GM19468 (cell line): ENCODE data around the gene ZCCHC8.
"Not testable (repeated sequence)": the region's sequence is repeated elsewhere in the genome, so short reads cannot be mapped to it uniquely, and the experiment has no call there.

Source experiments
- ATAC-seq: cut with Tn5 transposase; IDR thresholded peaks from one replicate; pipeline ENCODE4 v1.9.1; 2021; ENCODE audit warnings: mild to moderate bottlenecking, moderate library complexity, moderate number of reproducible peaks; ENCODE audit not compliant: unreplicated experiment; ENCODE audit errors: extremely low read depth

Gene ZCCHC8

DNA sequence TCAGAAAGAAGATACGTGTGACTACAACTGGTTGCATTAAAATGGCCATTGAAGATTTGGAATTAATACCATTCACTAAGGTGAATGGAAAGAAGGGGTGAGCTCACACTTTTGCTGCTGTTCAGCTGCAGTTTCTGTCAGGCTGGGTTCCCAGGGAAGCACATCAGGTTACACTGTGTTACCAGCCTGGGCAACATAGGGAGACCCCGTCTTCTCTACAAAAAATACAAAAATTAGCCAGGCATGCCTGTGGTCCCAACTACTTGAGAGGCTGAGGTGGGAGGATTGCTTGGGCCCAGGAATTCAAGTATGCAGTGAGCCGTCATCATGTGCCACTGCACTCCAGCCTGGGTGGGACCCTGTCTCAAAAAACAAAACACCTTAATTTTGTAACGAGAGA lies 12.9 kb upstream of the ZCCHC8 start:
- ATAC-seq: no peak

DNA sequence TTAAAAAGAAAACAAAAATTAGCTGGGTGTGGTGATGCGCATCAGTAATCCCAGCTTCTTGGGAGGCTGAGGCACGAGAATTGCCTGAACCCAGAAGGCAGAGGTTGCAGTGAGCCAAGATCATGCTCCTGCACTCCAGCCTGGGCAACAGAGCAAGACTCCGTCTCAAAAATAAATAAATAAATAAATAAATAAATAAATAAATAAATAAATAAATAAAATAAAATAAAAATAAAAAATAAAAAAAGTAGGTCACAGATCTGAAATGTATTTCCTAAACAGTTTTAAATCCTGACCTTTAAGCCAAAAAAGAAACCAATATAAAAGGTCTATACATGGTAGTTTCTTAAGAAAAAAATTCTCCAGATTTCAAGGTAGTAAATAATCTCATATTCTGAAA lies 12.3 kb upstream of the ZCCHC8 start:
- ATAC-seq: not testable (repeated sequence)

DNA sequence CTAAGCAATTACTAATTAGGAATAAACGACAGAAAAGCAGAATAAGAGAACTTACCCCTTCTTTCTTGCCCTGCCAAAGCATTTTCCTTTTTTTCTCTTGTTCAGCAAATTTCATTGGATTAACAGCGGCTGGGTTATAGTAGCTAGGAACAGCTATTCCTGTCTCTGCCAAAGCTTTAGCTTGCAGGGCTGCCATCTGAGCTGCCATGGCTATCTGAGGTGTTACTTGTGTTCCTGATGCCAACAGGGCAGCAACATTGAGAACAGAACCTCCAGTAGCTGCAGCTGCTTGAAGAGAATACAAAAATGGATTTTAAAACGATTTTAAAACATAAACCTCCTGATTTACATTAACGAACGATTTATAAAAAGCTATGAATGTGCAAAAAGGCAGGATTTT lies 7.4 kb upstream of the ZCCHC8 start:
- no peak for ATAC-seq

DNA sequence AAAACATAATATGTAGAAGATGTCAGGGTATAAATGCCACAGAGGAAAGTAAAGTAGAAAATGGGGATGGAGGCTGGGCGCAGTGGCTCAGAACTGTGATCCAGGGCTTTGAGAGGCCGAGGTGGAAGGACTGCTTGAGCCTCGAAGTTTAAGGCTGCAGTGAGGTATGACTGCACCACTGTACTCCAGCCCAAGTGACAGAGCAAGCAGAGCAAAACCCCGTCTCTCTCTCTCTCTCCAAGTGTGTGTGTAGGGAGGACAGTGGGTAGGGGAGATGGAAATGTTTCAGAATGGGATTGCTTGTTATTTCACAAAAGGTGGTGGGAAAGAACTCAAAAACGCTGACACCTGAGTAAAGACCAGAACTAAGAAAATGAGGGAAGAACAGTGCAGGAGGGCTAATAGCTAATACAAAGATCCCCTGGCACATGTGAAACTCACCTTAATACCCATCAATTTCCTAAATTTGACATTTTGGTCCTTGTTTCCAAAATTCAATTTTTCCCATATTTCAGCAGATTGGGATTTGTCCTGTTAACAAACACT lies 5.7 kb upstream of the ZCCHC8 start:
- ATAC-seq: no peak

DNA sequence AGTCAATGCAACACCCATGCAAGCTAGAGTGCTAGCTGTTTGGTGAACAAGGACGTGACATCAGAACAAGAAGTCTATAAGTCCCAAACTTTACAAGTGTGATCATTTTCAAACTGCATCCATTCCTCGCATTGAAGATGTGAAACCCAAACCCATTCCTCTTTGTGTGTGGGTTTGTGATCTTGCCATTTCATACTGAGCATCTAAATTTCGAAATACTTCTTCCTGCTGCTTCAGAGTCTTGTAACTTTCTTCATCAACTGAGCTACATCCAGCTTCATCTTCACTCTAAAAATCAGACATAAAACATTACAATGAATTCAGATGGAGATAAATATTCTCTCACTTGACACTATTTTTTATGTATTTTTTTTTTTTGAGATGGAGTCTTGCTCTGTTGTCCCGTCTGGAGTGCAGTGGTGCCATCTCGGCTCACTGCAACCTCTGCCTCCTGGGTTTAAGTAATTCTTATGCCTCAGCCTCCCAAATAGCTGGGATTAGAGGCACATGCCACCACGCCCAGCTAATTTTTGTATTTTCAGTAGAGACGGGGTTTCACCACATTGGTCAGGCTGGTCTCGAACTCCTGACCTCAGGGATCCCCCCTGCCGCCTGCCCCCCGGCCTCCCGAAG lies 4.8 kb upstream of the ZCCHC8 start:
- ATAC-seq: no peak

DNA sequence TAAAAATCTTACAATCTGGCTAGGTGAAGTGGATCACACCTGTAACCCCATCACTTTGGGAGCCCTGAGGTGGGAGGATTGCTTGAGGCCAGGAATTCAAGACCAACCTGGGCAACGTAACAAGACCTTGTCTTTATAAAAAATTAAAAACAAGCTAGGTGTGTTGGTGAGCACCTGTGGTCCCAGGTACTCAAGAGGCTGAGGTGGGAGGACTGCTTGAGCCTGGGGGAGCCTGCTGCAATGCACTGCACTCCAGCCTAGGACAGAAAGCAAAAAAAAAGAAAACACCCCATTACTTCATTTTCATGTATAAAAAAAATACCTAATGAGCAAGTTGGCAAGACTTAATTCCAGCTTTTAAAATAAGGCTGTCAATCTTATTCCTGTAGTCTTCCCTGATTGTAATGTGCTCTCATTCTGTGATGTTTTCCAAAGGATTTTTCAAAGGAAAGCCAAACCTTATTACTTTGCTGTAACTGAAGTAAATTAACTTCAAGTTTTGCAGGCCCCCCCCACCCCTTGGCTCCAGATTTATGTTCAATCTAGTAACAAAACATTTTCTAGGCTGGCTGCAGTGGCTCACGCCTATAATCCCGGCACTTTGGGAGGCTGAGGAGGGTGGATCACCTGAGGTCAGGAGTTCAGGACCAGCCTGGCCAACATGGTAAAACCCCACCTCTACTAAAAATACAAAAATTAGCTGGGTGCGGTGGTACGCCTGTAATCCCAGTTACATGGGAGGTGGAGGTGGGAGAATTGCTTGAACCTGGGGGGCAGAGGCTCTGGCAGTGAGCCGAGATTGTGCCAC lies 3.3 kb upstream of the ZCCHC8 start:
- ATAC-seq: no peak

DNA sequence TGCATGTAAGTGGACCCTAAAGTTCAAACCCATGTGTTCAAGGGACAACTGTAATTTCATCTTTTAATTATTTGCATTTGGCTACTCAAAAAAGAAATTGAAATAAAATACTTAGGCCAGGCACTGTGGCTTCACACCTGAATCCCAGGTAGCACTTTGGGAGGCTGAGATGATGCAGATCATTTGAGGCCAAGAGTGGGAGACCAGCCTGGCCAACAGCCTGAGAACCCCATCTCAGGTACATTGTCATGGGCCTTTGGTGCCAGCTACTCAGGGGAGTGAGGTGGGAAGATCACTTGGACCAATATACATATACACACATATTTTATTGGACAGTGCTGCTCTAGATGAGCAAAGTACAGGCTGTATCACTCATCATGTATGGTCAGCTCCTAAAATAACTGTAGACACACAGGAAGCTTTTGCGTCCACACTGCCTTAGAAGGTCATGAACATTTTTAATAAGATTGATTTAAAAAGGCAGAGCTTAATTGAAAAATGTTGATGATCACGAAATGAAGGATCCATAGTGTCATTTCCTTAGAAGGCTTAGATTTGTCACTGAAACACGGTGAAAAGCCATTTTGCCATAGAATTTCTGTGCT lies 2.5 kb upstream of the ZCCHC8 start:
- ATAC-seq: no peak

DNA sequence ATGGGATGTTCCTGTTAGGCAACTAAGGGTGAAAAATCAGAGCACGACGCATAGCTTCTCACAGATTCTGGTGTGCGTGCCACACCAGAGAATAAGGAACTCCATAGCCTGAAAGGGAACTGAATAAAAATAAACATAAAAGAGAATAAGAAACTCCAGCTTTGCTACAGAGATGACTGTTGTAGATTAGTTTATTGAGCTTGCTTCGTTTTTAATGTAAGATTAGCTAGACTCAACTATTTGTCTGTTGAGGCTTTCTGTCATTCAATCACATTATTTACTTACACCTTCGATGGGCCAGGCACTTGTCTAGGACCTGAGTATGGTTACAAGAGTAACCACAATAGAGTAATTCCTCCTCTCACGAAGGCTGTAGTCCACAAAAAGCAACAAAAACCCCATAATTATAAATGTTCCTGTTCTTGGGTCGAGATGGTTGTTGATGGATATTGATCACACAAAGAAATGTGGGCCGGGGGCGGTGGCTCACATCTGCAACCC lies 807 bp upstream of the ZCCHC8 start:
- no peak for ATAC-seq

DNA sequence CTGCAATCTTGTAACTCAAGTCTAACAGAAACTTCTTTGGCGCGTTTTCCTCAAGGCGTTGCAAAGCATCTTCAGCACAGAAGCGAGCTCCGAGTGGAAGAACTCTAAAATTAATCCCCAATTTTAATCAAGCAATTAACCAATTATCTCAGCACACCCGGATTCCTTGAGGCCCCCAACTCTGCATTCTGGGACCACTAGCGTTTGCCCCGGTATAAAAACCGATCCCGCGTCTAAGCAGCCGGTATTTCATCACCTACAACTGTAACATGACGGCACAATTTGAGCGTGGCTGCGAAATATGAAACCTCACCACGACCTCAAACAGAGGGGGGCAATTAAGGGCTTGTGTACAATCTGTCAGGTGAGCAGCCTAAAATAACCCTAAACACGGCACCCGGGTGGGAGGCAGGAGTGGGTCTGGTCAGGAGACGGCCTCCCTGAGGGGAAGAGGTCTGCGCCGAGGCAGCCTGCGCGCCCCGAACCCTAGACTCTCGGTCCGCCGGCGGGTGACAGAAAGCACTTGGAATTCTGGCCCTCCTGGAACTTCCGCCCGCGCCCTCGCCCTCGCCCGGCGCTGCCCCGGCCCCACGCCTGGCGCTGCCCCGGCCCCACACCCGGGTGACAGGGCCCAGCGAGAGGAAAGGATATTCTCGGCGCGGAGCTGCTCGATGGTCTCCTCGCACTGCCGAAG lies 594 bp downstream of the ZCCHC8 start:
- ATAC-seq: no peak

DNA sequence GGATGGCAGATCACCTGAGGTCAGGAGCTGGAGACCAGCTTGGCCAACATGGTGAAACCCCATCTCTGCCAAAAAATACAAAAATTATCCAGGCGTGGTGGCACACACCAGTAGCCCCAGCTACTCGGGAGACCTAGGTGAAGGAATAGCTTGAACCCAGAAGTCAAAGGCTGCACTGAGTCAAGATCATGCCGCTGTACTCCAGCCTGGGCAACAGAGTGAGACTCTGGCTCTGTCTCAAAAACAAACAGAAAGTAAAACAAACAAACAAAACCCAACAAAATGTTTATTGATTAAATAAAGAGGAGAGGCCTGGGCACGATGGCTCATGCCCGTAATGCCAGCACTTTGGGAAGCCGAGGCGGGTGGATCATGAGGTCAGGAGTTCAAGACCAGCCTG lies 5.5 kb downstream of the ZCCHC8 start:
- ATAC-seq: no peak

DNA sequence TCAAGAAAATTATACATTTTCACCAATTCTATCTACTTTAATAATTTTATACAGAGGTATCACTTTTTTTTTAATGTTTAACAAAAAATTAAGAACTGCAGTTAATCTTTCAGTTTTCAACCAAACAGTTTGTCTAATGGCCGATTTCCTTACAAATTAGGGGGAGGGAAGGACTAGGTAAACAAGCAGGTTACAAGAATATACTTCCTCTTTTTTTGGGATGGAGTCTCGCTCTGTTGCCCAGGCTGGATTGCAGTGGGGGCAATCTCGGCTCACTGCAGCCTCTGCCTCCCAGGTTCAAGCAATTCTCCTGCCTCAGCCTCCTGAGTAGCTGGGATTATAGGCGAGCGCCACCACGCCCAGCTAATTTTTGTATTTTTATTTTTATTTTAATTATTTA lies 7.5 kb downstream of the ZCCHC8 start:
- not testable (repeated sequence) for ATAC-seq

DNA sequence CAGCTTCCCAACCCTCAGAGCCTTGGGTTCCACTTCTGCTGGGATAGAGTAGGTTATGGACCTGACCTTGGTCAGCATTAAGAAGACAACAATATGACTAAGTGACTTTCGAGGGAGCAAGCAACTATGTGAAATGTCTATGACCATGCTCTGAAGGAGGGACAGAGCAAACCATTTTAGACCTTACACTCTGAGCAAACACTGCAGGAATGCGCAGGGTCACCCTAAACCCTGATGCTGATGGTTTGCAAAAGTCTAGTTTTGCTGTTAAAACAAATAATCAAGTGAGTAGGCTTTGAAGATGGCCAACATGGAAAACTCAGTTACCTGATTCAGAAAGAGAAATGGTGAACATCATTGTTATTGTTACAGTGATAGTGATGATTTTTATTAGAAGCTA lies 8.7 kb downstream of the ZCCHC8 start:
- ATAC-seq: no peak

DNA sequence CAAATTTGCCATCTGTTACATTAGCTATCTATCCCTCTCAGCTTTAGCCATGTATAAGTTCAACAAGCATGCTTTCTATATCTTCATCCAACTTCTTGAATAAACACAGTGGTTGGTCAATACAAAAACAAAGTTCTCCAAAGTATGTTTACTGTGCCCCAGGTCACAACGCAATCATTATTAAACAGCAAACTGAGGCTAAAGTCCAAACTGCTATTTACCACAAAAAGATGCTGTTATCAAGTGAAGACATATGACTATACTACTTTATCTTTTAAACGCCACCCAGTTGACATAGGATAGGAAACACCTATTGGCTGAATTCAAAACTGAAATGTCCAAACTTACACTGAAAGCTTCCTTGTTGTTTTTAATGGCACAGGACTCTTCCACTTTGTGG lies 11.7 kb downstream of the ZCCHC8 start:
- ATAC-seq: no peak

DNA sequence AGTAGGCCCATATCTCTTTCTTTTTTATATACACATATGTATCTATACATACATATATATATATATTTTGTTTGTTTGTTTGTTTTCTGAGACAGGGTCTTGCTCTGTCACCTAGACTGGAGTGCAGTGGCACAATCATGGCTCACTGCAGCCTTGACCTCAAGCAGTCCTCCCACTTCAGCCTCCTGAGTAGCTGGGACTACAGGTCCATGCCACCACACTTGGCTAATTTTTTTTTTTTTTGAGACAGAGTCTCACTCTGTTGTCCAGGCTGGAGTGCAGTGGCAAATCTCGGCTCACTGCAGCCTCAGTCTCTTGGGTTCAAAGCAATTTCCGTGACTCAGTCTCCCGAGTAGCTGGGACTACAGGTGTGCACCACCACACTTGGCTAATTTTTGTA lies 12.9 kb downstream of the ZCCHC8 start:
- not testable (repeated sequence) for ATAC-seq

DNA sequence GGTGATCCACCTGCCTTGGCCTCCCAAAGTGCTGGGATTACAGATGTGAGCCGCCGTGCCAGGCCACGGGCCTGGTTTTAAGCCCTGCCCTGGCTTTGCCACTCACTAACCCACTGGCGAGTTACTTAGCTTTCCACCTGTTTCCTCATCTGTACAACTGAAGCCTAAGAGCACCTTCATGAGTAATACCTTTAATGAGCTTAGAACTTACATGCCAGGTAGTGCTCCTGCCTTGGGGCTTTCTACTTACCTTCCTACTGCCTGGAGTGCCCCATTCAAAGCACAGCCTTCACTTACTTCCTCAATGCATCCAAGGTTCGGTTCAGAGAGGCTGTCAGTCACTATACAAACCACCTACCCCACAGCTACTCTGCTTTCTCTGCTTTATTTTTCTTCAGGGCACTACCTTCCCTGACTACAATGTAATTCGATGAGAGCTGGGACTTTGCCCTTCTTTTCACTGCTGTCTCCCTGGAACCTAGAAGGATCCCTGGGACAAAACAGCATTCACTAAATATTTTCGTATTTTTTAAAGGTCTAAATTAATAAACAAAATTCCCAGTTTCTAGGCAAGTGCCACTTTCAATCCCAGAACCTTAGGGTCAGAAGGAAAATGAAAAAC lies 13.8 kb downstream of the ZCCHC8 start:
- no peak for ATAC-seq

DNA sequence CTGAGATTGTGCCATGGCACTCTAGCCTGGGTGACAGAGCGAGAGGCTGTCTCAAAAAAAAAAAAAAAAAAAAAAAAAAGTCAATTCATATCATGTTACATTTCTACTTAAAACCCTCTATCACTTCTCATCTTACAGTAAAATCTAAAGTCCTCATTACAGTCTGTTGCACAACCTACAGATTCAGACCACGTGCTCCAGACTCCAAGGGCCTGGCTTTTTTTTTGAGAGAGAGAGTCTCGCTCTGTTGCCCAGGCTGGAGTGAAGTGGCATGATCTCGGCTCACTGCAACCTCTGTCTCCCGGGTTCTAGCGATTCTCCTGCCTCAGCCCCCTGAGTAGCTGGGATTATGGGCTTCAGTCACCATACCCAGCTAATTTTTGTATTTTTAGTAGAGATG lies 14.4 kb downstream of the ZCCHC8 start:
- not testable (repeated sequence) for ATAC-seq

DNA sequence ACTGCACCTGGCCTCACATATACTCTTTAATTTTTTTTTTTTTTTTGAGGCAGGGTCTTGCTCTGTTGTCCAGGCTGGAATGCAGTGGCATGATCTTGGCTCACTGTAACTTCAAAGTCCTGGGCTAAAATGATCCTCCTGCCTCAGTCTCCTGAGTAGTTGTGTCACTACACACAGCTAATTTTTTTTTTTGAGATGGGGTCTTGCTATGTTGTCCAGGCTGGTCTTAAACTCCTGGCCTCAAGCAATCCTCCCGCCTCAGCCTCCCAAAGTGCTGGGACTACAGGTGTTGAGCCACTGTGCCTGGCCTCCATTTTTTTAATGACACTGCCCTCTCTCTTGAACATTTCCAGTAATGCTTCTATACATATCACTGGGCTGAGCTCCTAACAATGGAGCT lies 16.3 kb downstream of the ZCCHC8 start:
- ATAC-seq: not testable (repeated sequence)

DNA sequence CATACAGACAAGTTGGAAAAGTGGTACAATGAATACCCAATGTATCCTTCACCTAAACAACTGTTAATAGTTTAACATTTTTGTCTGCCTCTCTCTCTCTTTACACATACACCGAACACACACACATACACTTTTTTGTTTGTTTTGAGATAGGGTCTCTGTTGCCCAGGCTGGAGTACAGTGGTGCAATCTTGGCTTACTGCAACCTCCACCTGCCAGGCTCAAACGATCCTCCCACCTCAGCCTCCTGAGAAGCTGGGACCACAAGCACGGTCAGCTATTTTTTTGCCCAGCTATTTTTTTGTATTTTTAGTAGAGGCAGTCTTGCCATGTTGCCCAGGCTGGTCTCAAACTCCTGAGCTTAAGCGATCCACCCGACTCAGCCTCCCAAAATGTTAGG lies 16.8 kb downstream of the ZCCHC8 start:
- ATAC-seq: no peak

DNA sequence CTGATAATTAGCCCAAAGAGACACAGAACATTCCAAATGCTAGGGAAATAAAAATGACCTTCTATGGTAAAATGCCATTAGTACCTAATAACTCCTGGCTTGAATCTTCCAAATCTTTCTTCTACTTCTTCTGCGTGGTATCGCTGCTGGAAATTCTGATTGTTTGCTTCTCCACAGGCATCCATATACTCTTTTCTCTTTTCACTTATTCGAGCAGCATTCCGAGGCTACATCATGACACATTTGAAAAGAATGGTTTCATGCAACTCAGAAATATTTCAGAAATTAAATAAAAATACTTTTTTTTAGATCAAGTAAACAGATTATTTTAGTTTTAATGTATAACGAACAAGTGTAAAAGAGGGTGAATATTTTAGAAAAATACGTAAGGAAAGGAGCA lies 18.9 kb downstream of the ZCCHC8 start:
- no peak for ATAC-seq

DNA sequence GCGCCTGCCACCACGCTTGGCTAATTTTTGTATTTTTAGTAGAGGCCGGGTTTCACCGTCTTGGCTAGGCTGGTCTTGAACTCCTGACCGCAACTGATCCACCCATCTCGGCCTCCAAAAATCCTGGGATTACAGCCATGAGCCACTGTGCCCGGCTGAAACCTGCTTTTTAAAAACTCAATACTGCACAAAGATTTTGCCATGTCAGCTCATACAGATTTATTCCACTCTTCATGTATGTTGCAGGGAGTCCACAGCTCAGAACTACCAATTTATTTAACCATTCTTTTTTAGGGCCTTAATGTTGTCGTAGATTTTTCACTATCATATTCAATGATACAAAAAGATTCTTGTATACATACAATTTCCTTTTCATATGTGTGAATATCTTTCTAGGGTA lies 20.0 kb downstream of the ZCCHC8 start:
- ATAC-seq: no peak
